ENCODE data around the gene ACSM5.
"Not testable (repeated sequence)": the region's sequence is repeated elsewhere in the genome, so short reads cannot be mapped to it uniquely, and the experiment has no call there.

Gene ACSM5

DNA sequence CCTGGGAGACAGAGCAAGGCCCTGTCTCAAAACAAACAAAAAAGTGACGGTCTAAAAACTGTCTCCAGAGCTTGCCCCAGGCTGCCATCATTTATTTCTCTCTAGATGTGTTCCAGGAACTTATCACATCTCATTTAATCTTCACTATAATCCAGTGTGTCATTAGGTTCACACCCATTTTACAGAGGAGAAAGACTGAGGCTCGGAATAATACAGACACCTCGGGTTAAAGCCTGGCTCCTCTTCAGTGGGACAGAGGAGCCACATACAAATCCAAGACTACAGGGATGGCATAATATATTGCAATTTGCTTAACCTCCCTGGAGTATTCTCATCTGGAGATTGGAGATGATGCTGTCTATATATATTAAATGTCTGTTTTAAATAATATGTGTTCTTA is 10.7 kb upstream of the ACSM5 start:
- Histone ChIP-seq H3K36me3 (ENCODE audit: control insufficient read depth, insufficient read depth, low read length) (no peaks in the 10 kb centered on the region), H3K27ac (ENCODE audit: insufficient read depth, low read length, poor library complexity, severe bottlenecking) (no peak overlapping the region), H3K4me3 (ENCODE audit: insufficient read depth, low read depth, low read length, poor library complexity, severe bottlenecking) (no peak overlapping the region), H3K4me1 (ENCODE audit: control insufficient read depth, insufficient read depth, low read length, poor library complexity, severe bottlenecking) (no peaks in the 10 kb centered on the region), H3K27me3 (replicated peaks; ENCODE audit: control insufficient read depth, insufficient read depth, low read length, poor library complexity, severe bottlenecking) (no peaks in the 10 kb centered on the region), H3K9me3 (ENCODE audit: control insufficient read depth, low read length) (no peaks in the 10 kb centered on the region)
- DNase-seq, result no peak

DNA sequence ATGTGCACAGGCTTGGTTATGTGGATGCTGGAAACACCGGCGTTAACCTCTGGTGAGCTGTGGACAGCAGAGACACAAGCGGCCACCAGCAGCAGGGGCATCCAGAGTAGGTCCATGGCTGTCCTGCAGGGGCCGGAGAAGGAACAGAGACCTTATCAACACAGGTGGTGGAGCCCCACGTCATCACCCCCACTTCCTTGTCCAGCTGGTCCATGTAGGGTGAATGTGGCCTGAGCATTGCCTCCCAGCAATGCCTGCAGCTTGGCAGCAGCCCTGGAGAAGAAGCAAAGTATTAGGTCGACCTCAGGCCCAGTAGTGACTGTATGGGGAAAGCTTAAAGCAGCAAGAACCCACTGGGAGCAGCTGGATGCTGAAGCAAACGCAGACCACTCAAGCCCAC is 10.1 kb upstream of the ACSM5 start:
- no peaks in the 10 kb centered on the region for H3K4me1 ChIP-seq (ENCODE audit: control insufficient read depth, insufficient read depth, low read length, poor library complexity, severe bottlenecking)
- no peak overlapping the region for H3K4me3 ChIP-seq (ENCODE audit: insufficient read depth, low read depth, low read length, poor library complexity, severe bottlenecking)
- H3K27me3 ChIP-seq (replicated peaks; ENCODE audit: control insufficient read depth, insufficient read depth, low read length, poor library complexity, severe bottlenecking), result no peaks in the 10 kb centered on the region
- DNase-seq, result no peak
- H3K36me3 ChIP-seq (ENCODE audit: control insufficient read depth, insufficient read depth, low read length), result no peaks in the 10 kb centered on the region
- H3K9me3 ChIP-seq (ENCODE audit: control insufficient read depth, low read length), result no peaks in the 10 kb centered on the region
- H3K27ac ChIP-seq (ENCODE audit: insufficient read depth, low read length, poor library complexity, severe bottlenecking), result no peak overlapping the region

DNA sequence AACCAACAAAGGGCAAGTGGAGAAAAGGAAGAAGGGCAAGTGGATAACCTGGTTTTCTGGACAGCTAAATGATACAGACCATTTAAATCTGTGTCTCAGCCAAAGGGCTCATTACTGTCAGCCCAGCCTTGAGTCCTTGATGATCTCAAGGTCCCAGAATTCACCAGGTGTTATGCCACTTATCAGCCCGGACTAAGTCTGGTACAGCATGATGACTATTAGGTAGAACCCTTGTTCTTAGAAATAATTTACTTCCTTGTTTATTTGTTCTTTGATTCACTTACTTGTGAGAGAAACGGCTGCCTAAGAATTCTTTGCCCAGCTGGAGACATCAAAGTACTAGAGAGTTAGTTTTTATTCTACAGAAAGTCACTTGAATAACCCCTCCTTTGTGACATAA is 8.3 kb upstream of the ACSM5 start:
- Histone ChIP-seq H3K4me3 (ENCODE audit: insufficient read depth, low read depth, low read length, poor library complexity, severe bottlenecking) (no peak overlapping the region), H3K27ac (ENCODE audit: insufficient read depth, low read length, poor library complexity, severe bottlenecking) (no peak overlapping the region), H3K36me3 (ENCODE audit: control insufficient read depth, insufficient read depth, low read length) (no peaks in the 10 kb centered on the region), H3K27me3 (replicated peaks; ENCODE audit: control insufficient read depth, insufficient read depth, low read length, poor library complexity, severe bottlenecking) (no peaks in the 10 kb centered on the region), H3K9me3 (ENCODE audit: control insufficient read depth, low read length) (no peaks in the 10 kb centered on the region), H3K4me1 (ENCODE audit: control insufficient read depth, insufficient read depth, low read length, poor library complexity, severe bottlenecking) (no peaks in the 10 kb centered on the region)
- DNase-seq, result no peak

DNA sequence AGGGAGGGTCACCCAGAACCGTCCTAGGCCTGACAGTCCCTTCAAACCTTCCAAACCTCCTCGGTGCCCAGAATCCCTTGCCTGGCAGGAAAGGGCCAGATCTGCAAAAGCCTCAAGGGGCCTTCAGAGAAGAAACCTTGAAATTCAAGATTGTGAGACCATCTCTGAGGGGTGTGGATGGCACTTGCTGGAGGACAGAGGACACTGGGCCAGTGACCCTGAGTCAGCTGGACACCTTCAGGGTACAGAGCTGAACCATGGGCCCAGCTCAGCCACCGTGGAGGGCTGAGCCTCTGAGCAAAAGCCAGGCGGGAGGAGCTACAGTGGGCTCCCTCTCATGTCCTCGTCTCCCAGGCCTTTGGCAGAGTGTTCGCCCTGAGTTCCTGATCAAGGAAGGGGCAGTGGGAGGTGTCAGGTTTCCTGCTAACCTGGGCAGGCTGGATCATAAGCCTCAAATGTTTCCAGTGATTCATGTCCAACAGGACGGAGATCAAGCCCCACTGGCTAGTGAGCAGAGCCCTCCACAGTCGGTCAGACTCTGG is 7.8 kb upstream of the ACSM5 start:
- H3K27ac ChIP-seq (ENCODE audit: insufficient read depth, low read length, poor library complexity, severe bottlenecking), result no peak overlapping the region
- H3K4me1 ChIP-seq (ENCODE audit: control insufficient read depth, insufficient read depth, low read length, poor library complexity, severe bottlenecking), result no peaks in the 10 kb centered on the region
- no peak for DNase-seq
- no peaks in the 10 kb centered on the region for H3K36me3 ChIP-seq (ENCODE audit: control insufficient read depth, insufficient read depth, low read length)
- no peaks in the 10 kb centered on the region for H3K27me3 ChIP-seq (replicated peaks; ENCODE audit: control insufficient read depth, insufficient read depth, low read length, poor library complexity, severe bottlenecking)
- no peaks in the 10 kb centered on the region for H3K9me3 ChIP-seq (ENCODE audit: control insufficient read depth, low read length)
- no peak overlapping the region for H3K4me3 ChIP-seq (ENCODE audit: insufficient read depth, low read depth, low read length, poor library complexity, severe bottlenecking)

DNA sequence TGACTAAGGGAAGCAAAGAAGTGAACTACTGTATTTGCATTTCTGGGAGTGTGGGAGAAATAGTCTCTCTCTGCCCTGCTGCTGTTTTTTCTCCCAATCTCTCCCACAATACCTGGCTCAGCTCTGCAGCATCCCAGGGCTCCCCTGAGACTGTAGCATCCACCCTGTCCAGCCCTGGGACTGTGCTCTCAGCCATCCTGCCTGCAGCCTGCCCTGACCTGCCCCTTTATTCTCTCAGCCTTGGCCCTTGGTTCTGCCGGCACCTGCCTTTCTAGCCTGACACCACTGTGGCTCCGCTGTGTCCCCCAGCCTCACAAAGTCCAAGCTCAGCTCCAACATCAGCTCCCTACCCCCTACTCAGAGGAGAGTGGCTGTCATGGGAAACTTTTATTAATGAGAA is 6.7 kb upstream of the ACSM5 start:
- no peak overlapping the region for H3K27ac ChIP-seq (ENCODE audit: insufficient read depth, low read length, poor library complexity, severe bottlenecking)
- no peaks in the 10 kb centered on the region for H3K9me3 ChIP-seq (ENCODE audit: control insufficient read depth, low read length)
- H3K27me3 ChIP-seq (replicated peaks; ENCODE audit: control insufficient read depth, insufficient read depth, low read length, poor library complexity, severe bottlenecking), result no peaks in the 10 kb centered on the region
- DNase-seq, result no peak
- no peaks in the 10 kb centered on the region for H3K4me1 ChIP-seq (ENCODE audit: control insufficient read depth, insufficient read depth, low read length, poor library complexity, severe bottlenecking)
- no peak overlapping the region for H3K4me3 ChIP-seq (ENCODE audit: insufficient read depth, low read depth, low read length, poor library complexity, severe bottlenecking)
- no peaks in the 10 kb centered on the region for H3K36me3 ChIP-seq (ENCODE audit: control insufficient read depth, insufficient read depth, low read length)

DNA sequence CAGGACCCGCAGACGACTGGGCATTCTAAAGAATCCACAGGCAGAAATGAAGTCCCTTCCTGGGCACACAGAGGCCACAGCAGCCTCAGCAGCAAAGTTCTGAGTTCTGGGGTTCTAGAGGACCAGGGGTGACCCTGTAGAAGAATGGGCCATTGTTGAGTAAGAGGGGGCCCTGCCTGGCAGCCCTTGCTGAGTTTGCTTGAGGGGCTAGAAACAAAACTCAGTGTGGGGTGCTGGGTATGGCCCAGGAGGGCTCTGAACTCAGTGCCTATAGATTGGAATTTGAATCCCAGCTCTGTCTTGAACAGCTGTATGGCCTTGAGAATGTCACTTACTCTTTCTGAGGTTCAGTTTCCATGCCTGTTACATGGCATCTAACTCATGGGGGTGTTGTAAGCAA is 4.7 kb upstream of the ACSM5 start, which contains the start of gene PDILT:
Gene PDILT, minus strand, starts transcription at position 101 of the 400 bp plus-strand sequence. CDS start 5,437 bp downstream, outside the sequence.
- no peaks in the 10 kb centered on the region for H3K27me3 ChIP-seq (replicated peaks; ENCODE audit: control insufficient read depth, insufficient read depth, low read length, poor library complexity, severe bottlenecking)
- no peak within 1 kb of the TSS for H3K27ac ChIP-seq (ENCODE audit: insufficient read depth, low read length, poor library complexity, severe bottlenecking)
- no peaks in the 10 kb centered on the region for H3K9me3 ChIP-seq (ENCODE audit: control insufficient read depth, low read length)
- DNase-seq, result no peak
- H3K4me1 ChIP-seq (ENCODE audit: control insufficient read depth, insufficient read depth, low read length, poor library complexity, severe bottlenecking), result no peaks in the 10 kb centered on the region
- no peak within 1 kb of the TSS for H3K4me3 ChIP-seq (ENCODE audit: insufficient read depth, low read depth, low read length, poor library complexity, severe bottlenecking)
- H3K36me3 ChIP-seq (ENCODE audit: control insufficient read depth, insufficient read depth, low read length), result no peaks in the 10 kb centered on the region

DNA sequence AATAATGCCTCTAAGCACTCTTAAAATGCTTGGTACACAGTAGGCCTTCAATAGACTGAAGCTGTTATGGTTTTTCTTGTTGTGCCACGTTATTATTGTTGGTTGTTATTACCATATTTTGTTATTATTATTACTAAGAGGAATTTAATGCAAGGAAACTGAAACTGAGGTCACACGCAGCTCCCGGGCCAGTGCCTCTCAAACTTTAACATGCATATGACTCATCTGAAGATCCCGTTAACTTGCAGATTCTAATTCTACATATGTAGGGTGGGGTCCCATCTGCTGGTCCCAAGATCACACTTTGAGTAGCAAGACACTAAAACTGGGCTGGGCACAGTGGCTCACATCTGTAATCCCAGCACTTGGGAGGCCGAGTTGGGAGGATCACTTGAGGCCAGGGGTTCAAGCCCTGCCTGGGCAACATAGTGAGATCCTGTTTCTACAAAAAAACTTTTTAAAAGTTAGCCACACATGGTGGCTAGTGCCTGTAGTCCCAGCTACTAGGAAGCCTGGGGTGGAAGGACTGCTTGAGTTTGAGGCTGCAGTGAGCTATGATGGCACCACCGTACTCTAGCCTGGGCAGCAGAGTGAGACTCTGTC is 888 bp downstream of the ACSM5 start:
- no peaks in the 10 kb centered on the region for H3K27me3 ChIP-seq (replicated peaks; ENCODE audit: control insufficient read depth, insufficient read depth, low read length, poor library complexity, severe bottlenecking)
- no peak overlapping the region for H3K27ac ChIP-seq (ENCODE audit: insufficient read depth, low read length, poor library complexity, severe bottlenecking)
- H3K9me3 ChIP-seq (ENCODE audit: control insufficient read depth, low read length), result no peaks in the 10 kb centered on the region
- no peaks in the 10 kb centered on the region for H3K36me3 ChIP-seq (ENCODE audit: control insufficient read depth, insufficient read depth, low read length)
- no peaks in the 10 kb centered on the region for H3K4me1 ChIP-seq (ENCODE audit: control insufficient read depth, insufficient read depth, low read length, poor library complexity, severe bottlenecking)
- no peak for DNase-seq
- no peak overlapping the region for H3K4me3 ChIP-seq (ENCODE audit: insufficient read depth, low read depth, low read length, poor library complexity, severe bottlenecking)

DNA sequence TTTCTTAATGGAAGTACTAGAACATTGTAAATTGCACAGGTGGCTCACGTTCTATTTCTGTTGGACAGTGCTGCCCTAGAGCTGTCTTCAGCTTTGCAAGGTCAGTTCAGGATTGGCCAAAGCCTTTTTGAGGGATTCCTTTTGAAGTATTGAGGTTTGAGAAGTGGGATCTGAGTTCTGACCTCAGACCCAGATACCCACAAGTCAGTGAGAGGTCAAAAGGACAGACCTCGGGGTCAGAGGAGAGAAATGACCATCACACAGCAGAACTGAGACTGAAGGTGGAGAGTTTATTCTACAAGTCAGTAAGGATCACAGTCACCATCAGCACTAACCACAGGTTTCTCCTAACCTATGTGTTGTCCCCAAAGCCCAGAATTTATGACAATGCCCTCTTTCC is 1.7 kb downstream of the ACSM5 start:
- H3K4me3 ChIP-seq (ENCODE audit: insufficient read depth, low read depth, low read length, poor library complexity, severe bottlenecking), result no peak overlapping the region
- no peaks in the 10 kb centered on the region for H3K27me3 ChIP-seq (replicated peaks; ENCODE audit: control insufficient read depth, insufficient read depth, low read length, poor library complexity, severe bottlenecking)
- no peaks in the 10 kb centered on the region for H3K36me3 ChIP-seq (ENCODE audit: control insufficient read depth, insufficient read depth, low read length)
- H3K27ac ChIP-seq (ENCODE audit: insufficient read depth, low read length, poor library complexity, severe bottlenecking), result no peak overlapping the region
- no peaks in the 10 kb centered on the region for H3K9me3 ChIP-seq (ENCODE audit: control insufficient read depth, low read length)
- no peaks in the 10 kb centered on the region for H3K4me1 ChIP-seq (ENCODE audit: control insufficient read depth, insufficient read depth, low read length, poor library complexity, severe bottlenecking)
- no peak for DNase-seq

DNA sequence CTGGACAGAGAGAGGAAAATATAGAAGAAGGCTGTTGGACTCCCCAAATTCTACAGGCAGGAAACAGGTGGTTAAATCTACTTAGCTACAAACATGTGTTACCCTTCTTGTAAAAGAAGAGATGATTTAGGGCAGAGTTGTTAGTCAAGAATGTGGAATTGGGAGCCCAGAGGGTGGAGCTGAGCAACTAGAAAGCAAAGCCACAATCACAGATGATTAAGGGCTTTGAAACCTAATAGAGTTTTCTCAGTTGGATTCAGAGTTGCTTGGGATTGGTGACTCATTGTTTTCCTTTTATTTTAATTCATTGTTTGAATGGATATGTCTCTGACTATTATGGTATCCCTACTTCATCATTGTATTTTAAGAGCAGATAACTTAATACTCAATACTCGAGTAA is 6.2 kb downstream of the ACSM5 start:
- Histone ChIP-seq H3K27me3 (replicated peaks; ENCODE audit: control insufficient read depth, insufficient read depth, low read length, poor library complexity, severe bottlenecking) (no peaks in the 10 kb centered on the region), H3K36me3 (ENCODE audit: control insufficient read depth, insufficient read depth, low read length) (no peaks in the 10 kb centered on the region), H3K4me3 (ENCODE audit: insufficient read depth, low read depth, low read length, poor library complexity, severe bottlenecking) (no peak overlapping the region), H3K27ac (ENCODE audit: insufficient read depth, low read length, poor library complexity, severe bottlenecking) (no peak overlapping the region), H3K4me1 (ENCODE audit: control insufficient read depth, insufficient read depth, low read length, poor library complexity, severe bottlenecking) (no peaks in the 10 kb centered on the region), H3K9me3 (ENCODE audit: control insufficient read depth, low read length) (no peaks in the 10 kb centered on the region)
- no peak for DNase-seq

DNA sequence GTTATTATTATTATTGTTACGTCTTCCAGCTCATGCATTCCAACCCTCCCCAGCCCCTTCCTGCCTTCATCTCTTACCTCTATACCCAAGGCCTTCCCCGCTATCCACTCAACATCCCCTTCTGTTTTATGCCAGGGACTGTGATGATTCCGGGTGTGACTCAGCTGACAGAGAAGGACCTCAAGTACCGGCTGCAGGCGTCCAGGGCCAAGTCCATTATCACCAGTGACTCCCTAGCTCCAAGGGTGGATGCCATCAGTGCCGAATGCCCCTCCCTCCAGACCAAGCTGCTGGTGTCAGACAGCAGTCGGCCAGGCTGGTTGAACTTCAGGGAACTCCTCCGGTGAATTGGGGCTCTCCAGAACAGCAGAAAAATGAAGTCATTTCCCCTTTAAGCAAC is 9.8 kb downstream of the ACSM5 start:
- H3K4me1 ChIP-seq (ENCODE audit: control insufficient read depth, insufficient read depth, low read length, poor library complexity, severe bottlenecking); DNase-seq; H3K27ac ChIP-seq (ENCODE audit: insufficient read depth, low read length, poor library complexity, severe bottlenecking); H3K36me3 ChIP-seq (ENCODE audit: control insufficient read depth, insufficient read depth, low read length); H3K4me3 ChIP-seq (ENCODE audit: insufficient read depth, low read depth, low read length, poor library complexity, severe bottlenecking); H3K27me3 ChIP-seq (replicated peaks; ENCODE audit: control insufficient read depth, insufficient read depth, low read length, poor library complexity, severe bottlenecking); H3K9me3 ChIP-seq (ENCODE audit: control insufficient read depth, low read length): not testable (repeated sequence)

Measured in effector memory CD4-positive, alpha-beta T cell (primary cell).